Aorta (tissue), 5 donors: ENCODE data around the gene SPARC. TPM values are rescaled to one million over a fixed set of nuclear protein-coding genes. Genes with fewer than 3 reads are reported as not detected.
"Not testable (repeated sequence)": the region's sequence is repeated elsewhere in the genome, so short reads cannot be mapped to it uniquely, and the experiment has no call there.

Source experiments
- ATAC-seq: fragments of 200-7000 bp; cut with Tn5 transposase; one replicate; pipeline ENCODE4 v1.9.1; 2022; ENCODE audit warnings: moderate library complexity; ENCODE audit not compliant: low FRiP score
- DNase-seq, 2 donors: peaks; one replicate each; pipeline ENCODE4 v3.0.0-alpha.2; 2020
- H3K27ac ChIP-seq, 2 donors: one replicate each; pipeline ENCODE4 v1.5.1; 2013; ENCODE audit warnings: low read length in 2 of 2, mild to moderate bottlenecking in 2 of 2, moderate library complexity in 2 of 2, control low read depth in 1 of 2, inconsistent platforms in 1 of 2, low read depth in 1 of 2
- H3K27me3 ChIP-seq, 2 donors: one replicate each; pipeline ENCODE4 v1.6.1; 2013; ENCODE audit warnings: control low read depth in 1 of 2, low read length in 1 of 2, mild to moderate bottlenecking in 1 of 2, moderate library complexity in 1 of 2; ENCODE audit not compliant: insufficient read depth in 2 of 2, control insufficient read depth in 1 of 2
- H3K36me3 ChIP-seq, 2 donors: one replicate each; pipeline ENCODE4 v1.6.1; 2013; ENCODE audit warnings: control low read depth in 1 of 2, low read length in 1 of 2, mild to moderate bottlenecking in 1 of 2; ENCODE audit not compliant: insufficient read depth in 2 of 2, control insufficient read depth in 1 of 2
- H3K4me1 ChIP-seq, 2 donors: one replicate each; pipeline ENCODE4 v1.6.1; 2013; ENCODE audit warnings: low read length in 2 of 2, control low read depth in 1 of 2, mild to moderate bottlenecking in 1 of 2, moderate library complexity in 1 of 2; ENCODE audit not compliant: insufficient read depth in 2 of 2, control insufficient read depth in 1 of 2
- H3K4me3 ChIP-seq, 2 donors: one replicate each; pipeline ENCODE4 v1.5.1; 2013; ENCODE audit warnings: low read length in 2 of 2, control low read depth in 1 of 2, mild to moderate bottlenecking in 1 of 2
- H3K9me3 ChIP-seq: one replicate; pipeline ENCODE4 v1.6.1; 2013; ENCODE audit warnings: mild to moderate bottlenecking, low read length; ENCODE audit not compliant: control insufficient read depth
- WGBS, 2 donors: extraction: QIAGEN DNeasy Blood & Tissue Kit; methylation state at CpG; one replicate each; pipeline ENCODE4 v1.1.7; 2013; 5-methylcytosine and 5-hydroxymethylcytosine counted together
- intact Hi-C, 2 donors: fragments of 100-400 bp; cut with DNase I; formaldehyde crosslinking; loops; one replicate each; pipeline versions ENCODE4 v1.14.2 to v1.15.0; 2022
- long read RNA-seq, 2 donors: library from polyadenylated mRNA; unstranded; transcript quantifications; one replicate each; pipeline ENCODE4 v2.0.0, GENCODE V29; 2020 to 2021
- polyA plus RNA-seq, 2 donors: library from polyadenylated mRNA; stranded (reverse); fragments of 200-250 nt; gene quantifications; one replicate each; pipeline ENCODE4 v1.2.3, GENCODE V29; 2013
- total RNA-seq, 2 donors: library from RNA; stranded (reverse); fragmentation: NEBNext Ultra II Directional; extraction: Animal tissue kit (Norgen Biotek cat#: 25700); gene quantifications; one replicate each; pipeline ENCODE4 v1.2.1, GENCODE V29; 2021
- donor health status: healthy with polysubstance abuse.
- donor health status: Bipolar disorder and iron deficiency.
- donor health status: DM: no; HTN: no; CAD: no.
- donor health status: DM: no; HTN: no; CAD: no.
- donor health status: DM: yes; HTN: yes; CAD: no.

Gene SPARC
- total RNA-seq (1,000 to 10,000 TPM; 2,087 to 2,608 TPM), polyA plus RNA-seq (1,000 to 10,000 TPM; 1,151 to 1,861 TPM)
- long read RNA-seq, donor 1, transcript SPARC-202 (4 exons, 1,598 nt): minor isoform, 89 of 3,206 reads
- long read RNA-seq, donor 1, transcript SPARC-201 (10 exons, 3,701 nt): major isoform, 2,264 of 3,206 reads
- long read RNA-seq, donor 1, partial matches to known transcripts: 536 of 3,206 reads
- long read RNA-seq, donor 1, other reads (novel, unspliced or antisense): 317 of 3,206 reads
- long read RNA-seq, donor 2, transcript SPARC-202 (4 exons, 1,598 nt): minor isoform, 28 of 800 reads
- long read RNA-seq, donor 2, transcript SPARC-201 (10 exons, 3,701 nt): major isoform, 487 of 800 reads
- long read RNA-seq, donor 2, partial matches to known transcripts: 169 of 800 reads
- long read RNA-seq, donor 2, other reads (novel, unspliced or antisense): 116 of 800 reads

GRCh38 chr5:151686674-151687407 is at the start of gene SPARC:
Gene SPARC (minus strand): TSS chr5:151686915. CDS start chr5:151676188, 10,727 bp downstream.
- DNase-seq (peak; percentile 88 to 91), ATAC-seq (peak; percentile 92)
- H3K9me3 ChIP-seq: no peaks in the 10 kb centered on the region
- H3K4me3 ChIP-seq: peak within 1 kb of the TSS; percentile 60 to 91
- peaks cover 0 to 2% of the 10 kb centered on the region in 2 donors for H3K36me3 ChIP-seq
- intact Hi-C loops: loop anchor here in 1 of 2 donors (2.0 kb wide), 1 partner anchor 54 kb away; no protein-coding TSS in a partner anchor
- no peaks in the 10 kb centered on the region for H3K27me3 ChIP-seq
- peaks cover 8 to 13% of the 10 kb centered on the region in 2 donors for H3K4me1 ChIP-seq
- WGBS, 2 donors: 1% methylated on average over 22 of the region's 22 CpGs
- peak within 1 kb of the TSS; percentile 78 to 90 for H3K27ac ChIP-seq

- DNase-seq (no peak), ATAC-seq (no peak)
- Histone ChIP-seq H3K9me3 (no peaks in the 10 kb centered on the region), H3K4me1 (peaks cover 0 to 4% of the 10 kb centered on the region in 2 donors), H3K36me3 (no peaks in the 10 kb centered on the region), H3K27me3 (no peaks in the 10 kb centered on the region), H3K4me3 (no peak overlapping the region), H3K27ac (no peak overlapping the region)
- 92 to 94% methylated on average over 1 of the region's 1 CpG for WGBS, 2 donors
- intact Hi-C loops: no loop called here
These were observed 48.9 kb upstream of the SPARC start for GRCh38 chr5:151735646-151736045.

GRCh38 chr5:151734064-151734408 is 47.3 kb upstream of the SPARC start:
- ATAC-seq (no peak), DNase-seq (no peak)
- Histone ChIP-seq H3K9me3 (no peaks in the 10 kb centered on the region), H3K27me3 (no peaks in the 10 kb centered on the region), H3K36me3 (no peaks in the 10 kb centered on the region), H3K4me1 (no peaks in the 10 kb centered on the region), H3K4me3 (no peak overlapping the region), H3K27ac (no peak overlapping the region)
- intact Hi-C loops: no loop called here
- 98 to 100% methylated on average over 3 of the region's 3 CpGs for WGBS, 2 donors

GRCh38 chr5:151733358-151734063 is 46.8 kb upstream of the SPARC start:
- no peaks in the 10 kb centered on the region for H3K9me3 ChIP-seq
- WGBS, 2 donors: 90 to 93% methylated on average over 9 of the region's 9 CpGs

GRCh38 chr5:151730381-151730780 is 43.7 kb upstream of the SPARC start:
- no peak for DNase-seq
- Histone ChIP-seq H3K27ac (no peak overlapping the region), H3K27me3 (no peaks in the 10 kb centered on the region), H3K9me3 (no peaks in the 10 kb centered on the region), H3K36me3 (no peaks in the 10 kb centered on the region), H3K4me1 (no peaks in the 10 kb centered on the region), H3K4me3 (no peak overlapping the region)
- WGBS, 2 donors: 89 to 90% methylated on average over 7 of the region's 7 CpGs
- intact Hi-C loops: no loop called here
- ATAC-seq: no peak

More at GRCh38 chr5:151733358-151734063, 46.8 kb upstream of the SPARC start:
- no peaks in the 10 kb centered on the region for H3K36me3 ChIP-seq
- no peaks in the 10 kb centered on the region for H3K4me1 ChIP-seq
- H3K4me3 ChIP-seq: no peak overlapping the region
- DNase-seq: no peak
- H3K27ac ChIP-seq: no peak overlapping the region
- H3K27me3 ChIP-seq: no peaks in the 10 kb centered on the region
- intact Hi-C loops: no loop called here
- ATAC-seq: no peak

GRCh38 chr5:151729597-151729996 is 42.9 kb upstream of the SPARC start:
- ATAC-seq, intact Hi-C loops, H3K27ac ChIP-seq: not testable (repeated sequence)

GRCh38 chr5:151724360-151724759 is 37.6 kb upstream of the SPARC start:
- H3K9me3 ChIP-seq: no peaks in the 10 kb centered on the region
- 8 to 12% methylated on average over 2 of the region's 2 CpGs for WGBS, 2 donors
- no peaks in the 10 kb centered on the region for H3K36me3 ChIP-seq
- peaks cover 0 to 4% of the 10 kb centered on the region in 2 donors for H3K4me1 ChIP-seq
- DNase-seq (no peak), ATAC-seq (peak; percentile 68)
- no peak overlapping the region for H3K4me3 ChIP-seq
- peak overlapping the region; percentile 6 to 36 for H3K27ac ChIP-seq
- no peaks in the 10 kb centered on the region for H3K27me3 ChIP-seq
- intact Hi-C loops: no loop called here

More at GRCh38 chr5:151729597-151729996, 42.9 kb upstream of the SPARC start:
- H3K4me1 ChIP-seq, H3K36me3 ChIP-seq, H3K4me3 ChIP-seq, H3K27me3 ChIP-seq, H3K9me3 ChIP-seq, DNase-seq: not testable (repeated sequence)
- 74 to 80% methylated on average over 5 of the region's 5 CpGs for WGBS, 2 donors

GRCh38 chr5:151722546-151722945 is 35.8 kb upstream of the SPARC start:
- H3K27me3 ChIP-seq: no peaks in the 10 kb centered on the region
- H3K27ac ChIP-seq: no peak overlapping the region
- H3K36me3 ChIP-seq: no peaks in the 10 kb centered on the region
- H3K4me3 ChIP-seq: no peak overlapping the region
- H3K9me3 ChIP-seq: no peaks in the 10 kb centered on the region
- peaks cover 3 to 4% of the 10 kb centered on the region in 2 donors for H3K4me1 ChIP-seq
- DNase-seq (no peak), ATAC-seq (no peak)
- intact Hi-C loops: no loop called here
